ENCODE measurements around the gene HTT. TPM values are rescaled to one million over a fixed set of nuclear protein-coding genes. Genes with fewer than 3 reads are reported as not detected.

Gene HTT
- polyA plus RNA-seq, 2 of the 4 experiments (the other 2 are of a cell fraction): 14.5 to 16.9 TPM

- TF ChIP-seq JUNB (IDR thresholded peaks at IDR 0.05) (no peak), REST (IDR thresholded peaks at IDR 0.05) (no peak), CHD2 (IDR thresholded peaks at IDR 0.05; ENCODE audit: low read length, partially characterized antibody) (no peak), JUN (IDR thresholded peaks at IDR 0.05) (no peak), PBX3 (IDR thresholded peaks at IDR 0.05) (no peak), SMC3 (IDR thresholded peaks at IDR 0.05) (no peak), PHF8 (IDR thresholded peaks at IDR 0.05; ENCODE audit: borderline replicate concordance, low read depth) (no peak), POLR2AphosphoS2 (conservative IDR thresholded peaks at IDR 0.05; ENCODE audit: low read length) (no peak), ZFP36 (IDR thresholded peaks at IDR 0.05; ENCODE audit: borderline replicate concordance, partially characterized antibody) (no peak), ZNF302 (CRISPR knock-in tag; IDR thresholded peaks at IDR 0.05) (no peak), CBX8 (IDR thresholded peaks at IDR 0.05) (no peak), HOXB5 (CRISPR knock-in tag; IDR thresholded peaks at IDR 0.05) (no peak), RFX5 (IDR thresholded peaks at IDR 0.05) (no peak), HMGXB4 (CRISPR knock-in tag; IDR thresholded peaks at IDR 0.05; ENCODE audit: borderline replicate concordance) (no peak), KDM5A (IDR thresholded peaks at IDR 0.05) (no peak), TFCP2L1 (CRISPR knock-in tag; IDR thresholded peaks at IDR 0.05) (no peak), RARB (CRISPR knock-in tag; IDR thresholded peaks at IDR 0.05) (no peak), RAD21 (conservative IDR thresholded peaks at IDR 0.05 in 1 of 2, IDR thresholded peaks at IDR 0.05 in 1 of 2) (no peak), RNF2 (IDR thresholded peaks at IDR 0.05; ENCODE audit: borderline replicate concordance, low read depth) (no peak)
- POLR2A ChIA-PET: no interaction called here
- H3K4me3 ChIP-seq: no peak overlapping the region
- no peak for FAIRE-seq
- H3K9me3 ChIP-seq: no peaks in the 10 kb centered on the region
- DNase-seq (ENCODE audit: low read depth in 1 of 2, low spot score in 1 of 2): no peak
- H3K4me1 ChIP-seq: no peaks in the 10 kb centered on the region
- H3K4me2 ChIP-seq: no peak overlapping the region
- WGBS (ENCODE audit: missing lambda C conversion rate): 67% methylated on average over 14 of the region's 18 CpGs
- no peak overlapping the region for H3K27ac ChIP-seq
- CTCF ChIA-PET: no interaction called here
- no peak for ATAC-seq
Observed at GRCh38 chr4:3030566-3031356, 43.7 kb upstream of the HTT start.
